Esophagus squamous epithelium (tissue), 4 donors: ENCODE data around the gene CELF4.

Experiments used
- CTCF ChIP-seq, 6 experiments: fragments of 450-650 bp in 4 of 6; fragments of 200-600 bp in 2 of 6; sonication (generic) in 2 of 6; IDR thresholded peaks; one replicate each; pipeline ENCODE4 v1.5.1; 2016 to 2019; ENCODE audit warnings: antibody characterized with exemption in 6 of 6, mild to moderate bottlenecking in 4 of 6, moderate library complexity in 4 of 6
- POLR2A ChIP-seq, 4 donors: fragments of 450-650 bp; IDR thresholded peaks; one replicate each; pipeline ENCODE4 v1.6.1; 2017; ENCODE audit warnings: antibody characterized with exemption in 4 of 4, mild to moderate bottlenecking in 4 of 4, moderate library complexity in 3 of 4

GRCh38 chr18:37520508-37520907 is 45.1 kb downstream of the CELF4 start:
- TF ChIP-seq CTCF (IDR thresholded peaks at IDR 0.05) (no peak), POLR2A (IDR thresholded peaks at IDR 0.05) (no peak)
